ENCODE data around the gene DLEC1. TPM values are rescaled to one million over a fixed set of nuclear protein-coding genes. Genes with fewer than 3 reads are reported as not detected.
A peak's percentile ranks its signal among the peaks of the same experiment; 100 is the strongest.

DLEC1 gene
- total and polyA plus RNA-seq, 3 experiments from 2014 or later = 0.56 to 1.3 (median 1.0) TPM

- ChIA-PET POLR2A (no interaction called here), CTCF (interaction anchor here (2.3 kb wide), 1 partner anchor 32 kb away, joined by 12 read pairs; the partner anchor contains the start of gene DLEC1)
- H3K4me1 ChIP-seq (ENCODE audit: insufficient read depth, low read length) = no peaks in the 10 kb centered on the region
- Mint-ChIP-seq H3K36me3 (peaks cover 0 to 72% (median 3%) of the 10 kb centered on the region in 3 donors), H3K4me3 (no peak overlapping the region), H3K9me3 (no peaks in the 10 kb centered on the region), H3K4me1 (peaks cover 14 to 21% (median 18%) of the 10 kb centered on the region in 3 donors), H3K27ac (peak overlapping the region in 1 of 8 donors; percentile 75), H3K27me3 (no peaks in the 10 kb centered on the region)
- H3K4me3 ChIP-seq (ENCODE audit: low read length) = no peak overlapping the region
- no peak overlapping the region for H3K27ac ChIP-seq (ENCODE audit: low read depth, low read length)
- DNase-seq = no peak
- no peaks in the 10 kb centered on the region for H3K27me3 ChIP-seq (ENCODE audit: insufficient read depth, low read length, poor library complexity, severe bottlenecking)
- peaks cover 8% of the 10 kb centered on the region for H3K36me3 ChIP-seq (ENCODE audit: insufficient read depth, low read length)
- no peaks in the 10 kb centered on the region for H3K9me3 ChIP-seq (ENCODE audit: low read length)
Measured at GRCh38 chr3:38008191-38008701, 30.8 kb upstream of the DLEC1 start.

GRCh38 chr3:38008971-38009580 is 29.9 kb upstream of the DLEC1 start:
- Histone ChIP-seq H3K4me1 (ENCODE audit: insufficient read depth, low read length) (no peaks in the 10 kb centered on the region), H3K36me3 (ENCODE audit: insufficient read depth, low read length) (peaks cover 8% of the 10 kb centered on the region), H3K27me3 (ENCODE audit: insufficient read depth, low read length, poor library complexity, severe bottlenecking) (no peaks in the 10 kb centered on the region), H3K4me3 (ENCODE audit: low read length) (no peak overlapping the region), H3K9me3 (ENCODE audit: low read length) (no peaks in the 10 kb centered on the region), H3K27ac (ENCODE audit: low read depth, low read length) (no peak overlapping the region)
- no peak for DNase-seq
- CTCF ChIA-PET = interaction anchor here (0.8 to 2.3 kb wide), 3 partner anchors 12 to 31 kb away, joined by 3 to 12 read pairs (median 4); partner anchors contain the start of gene DLEC1
- Mint-ChIP-seq H3K9me3 (no peaks in the 10 kb centered on the region), H3K36me3 (peaks cover 0 to 80% (median 8%) of the 10 kb centered on the region in 3 donors), H3K4me3 (no peak overlapping the region), H3K4me1 (peaks cover 11 to 14% (median 14%) of the 10 kb centered on the region in 3 donors), H3K27me3 (no peaks in the 10 kb centered on the region), H3K27ac (peak overlapping the region in 3 of 8 donors; percentile 29 to 75 (median 40))
- POLR2A ChIA-PET = interaction anchor here (1.0 kb wide), 1 partner anchor 30 kb away, joined by 3 read pairs; the partner anchor contains the start of gene DLEC1

- CTCF ChIA-PET = interaction anchor here (0.8 to 1.6 kb wide), 2 partner anchors 12 to 13 kb away, joined by 3 to 4 read pairs; no protein-coding TSS in a partner anchor
- POLR2A ChIA-PET = interaction anchor here (0.6 to 1.0 kb wide), 2 partner anchors 29 to 1414 kb away, joined by 3 read pairs; partner anchors contain the start of gene DLEC1
- Mint-ChIP-seq H3K9me3 (peaks cover 0 to under 1% (median 0%) of the 10 kb centered on the region in 5 donors), H3K27ac (peak overlapping the region in 3 of 8 donors; percentile 10 to 60 (median 43)), H3K4me1 (peaks cover 2 to 5% (median 4%) of the 10 kb centered on the region in 3 donors), H3K27me3 (no peaks in the 10 kb centered on the region), H3K36me3 (peaks cover 3 to 81% (median 11%) of the 10 kb centered on the region in 3 donors), H3K4me3 (no peak overlapping the region)
- H3K4me1 ChIP-seq (ENCODE audit: insufficient read depth, low read length) = no peaks in the 10 kb centered on the region
- no peaks in the 10 kb centered on the region for H3K27me3 ChIP-seq (ENCODE audit: insufficient read depth, low read length, poor library complexity, severe bottlenecking)
- no peak overlapping the region for H3K4me3 ChIP-seq (ENCODE audit: low read length)
- DNase-seq = no peak
- no peaks in the 10 kb centered on the region for H3K9me3 ChIP-seq (ENCODE audit: low read length)
- H3K36me3 ChIP-seq (ENCODE audit: insufficient read depth, low read length) = peaks cover 9% of the 10 kb centered on the region
- H3K27ac ChIP-seq (ENCODE audit: low read depth, low read length) = no peak overlapping the region
Measured at GRCh38 chr3:38009807-38010591, 29.0 kb upstream of the DLEC1 start.

GRCh38 chr3:38011111-38011510 is 27.9 kb upstream of the DLEC1 start:
- CTCF ChIA-PET = no interaction called here
- Mint-ChIP-seq H3K27ac (peak overlapping the region in 1 of 8 donors; percentile 56), H3K9me3 (peaks cover 0 to 3% (median 0%) of the 10 kb centered on the region in 5 donors), H3K4me1 (no peaks in the 10 kb centered on the region), H3K36me3 (peaks cover 12 to 83% (median 19%) of the 10 kb centered on the region in 3 donors), H3K4me3 (no peak overlapping the region), H3K27me3 (no peaks in the 10 kb centered on the region)
- DNase-seq = no peak
- Histone ChIP-seq H3K4me1 (ENCODE audit: insufficient read depth, low read length) (no peaks in the 10 kb centered on the region), H3K27me3 (ENCODE audit: insufficient read depth, low read length, poor library complexity, severe bottlenecking) (no peaks in the 10 kb centered on the region), H3K27ac (ENCODE audit: low read depth, low read length) (no peak overlapping the region), H3K4me3 (ENCODE audit: low read length) (no peak overlapping the region), H3K9me3 (ENCODE audit: low read length) (no peaks in the 10 kb centered on the region), H3K36me3 (ENCODE audit: insufficient read depth, low read length) (peaks cover 19% of the 10 kb centered on the region)
- POLR2A ChIA-PET = no interaction called here

- Mint-ChIP-seq H3K9me3 (peaks cover 0 to 5% (median 4%) of the 10 kb centered on the region in 5 donors), H3K4me1 (peaks cover 2 to 8% (median 2%) of the 10 kb centered on the region in 3 donors), H3K27me3 (no peaks in the 10 kb centered on the region), H3K36me3 (peaks cover 34 to 87% (median 37%) of the 10 kb centered on the region in 3 donors), H3K27ac (peak overlapping the region in 1 of 8 donors; percentile 34), H3K4me3 (peak overlapping the region in 1 of 7 donors; percentile 38)
- Histone ChIP-seq H3K9me3 (ENCODE audit: low read length) (no peaks in the 10 kb centered on the region), H3K4me1 (ENCODE audit: insufficient read depth, low read length) (no peaks in the 10 kb centered on the region), H3K27ac (ENCODE audit: low read depth, low read length) (no peak overlapping the region), H3K4me3 (ENCODE audit: low read length) (no peak overlapping the region), H3K27me3 (ENCODE audit: insufficient read depth, low read length, poor library complexity, severe bottlenecking) (no peaks in the 10 kb centered on the region), H3K36me3 (ENCODE audit: insufficient read depth, low read length) (peaks cover 20% of the 10 kb centered on the region)
- ChIA-PET POLR2A (no interaction called here), CTCF (interaction anchor here (1.0 to 1.1 kb wide), 2 partner anchors 12 to 25 kb away, joined by 3 to 4 read pairs; no protein-coding TSS in a partner anchor)
- no peak for DNase-seq
Measured at GRCh38 chr3:38015485-38015884, 23.5 kb upstream of the DLEC1 start.

- Histone ChIP-seq H3K4me3 (ENCODE audit: low read length) (no peak overlapping the region), H3K9me3 (ENCODE audit: low read length) (no peaks in the 10 kb centered on the region), H3K36me3 (ENCODE audit: insufficient read depth, low read length) (peaks cover 20% of the 10 kb centered on the region), H3K27me3 (ENCODE audit: insufficient read depth, low read length, poor library complexity, severe bottlenecking) (no peaks in the 10 kb centered on the region), H3K4me1 (ENCODE audit: insufficient read depth, low read length) (no peaks in the 10 kb centered on the region), H3K27ac (ENCODE audit: low read depth, low read length) (no peak overlapping the region)
- CTCF ChIA-PET = interaction anchor here (1.0 to 1.1 kb wide), 2 partner anchors 12 to 26 kb away, joined by 3 to 4 read pairs; no protein-coding TSS in a partner anchor
- Mint-ChIP-seq H3K27ac (peak overlapping the region in 2 of 8 donors; percentile 11 to 34), H3K4me3 (no peak overlapping the region), H3K9me3 (peaks cover 0 to 5% (median 4%) of the 10 kb centered on the region in 5 donors), H3K27me3 (no peaks in the 10 kb centered on the region), H3K36me3 (peaks cover 33 to 84% (median 37%) of the 10 kb centered on the region in 3 donors), H3K4me1 (peaks cover 4 to 13% (median 7%) of the 10 kb centered on the region in 3 donors)
- POLR2A ChIA-PET = no interaction called here
- no peak for DNase-seq
Measured at GRCh38 chr3:38015984-38016383, 23.0 kb upstream of the DLEC1 start.

GRCh38 chr3:38016410-38016809 is 22.6 kb upstream of the DLEC1 start:
- ChIA-PET CTCF (interaction anchor here (1.0 to 1.1 kb wide), 2 partner anchors 13 to 26 kb away, joined by 3 to 4 read pairs; no protein-coding TSS in a partner anchor), POLR2A (no interaction called here)
- Histone ChIP-seq H3K27ac (ENCODE audit: low read depth, low read length) (no peak overlapping the region), H3K4me3 (ENCODE audit: low read length) (no peak overlapping the region), H3K9me3 (ENCODE audit: low read length) (no peaks in the 10 kb centered on the region), H3K36me3 (ENCODE audit: insufficient read depth, low read length) (peaks cover 20% of the 10 kb centered on the region), H3K4me1 (ENCODE audit: insufficient read depth, low read length) (no peaks in the 10 kb centered on the region), H3K27me3 (ENCODE audit: insufficient read depth, low read length, poor library complexity, severe bottlenecking) (no peaks in the 10 kb centered on the region)
- no peak overlapping the region for H3K4me3 Mint-ChIP-seq
- H3K36me3 Mint-ChIP-seq = peaks cover 33 to 80% (median 37%) of the 10 kb centered on the region in 3 donors
- peaks cover 0 to 5% (median 4%) of the 10 kb centered on the region in 5 donors for H3K9me3 Mint-ChIP-seq
- H3K27me3 Mint-ChIP-seq = no peaks in the 10 kb centered on the region
- peak overlapping the region in 2 of 8 donors; percentile 11 to 30 for H3K27ac Mint-ChIP-seq
- peaks cover 7 to 17% (median 11%) of the 10 kb centered on the region in 3 donors for H3K4me1 Mint-ChIP-seq
- DNase-seq = no peak
